ENCODE data around the gene SLC22A23. TPM values are rescaled to one million over a fixed set of nuclear protein-coding genes. Genes with fewer than 3 reads are reported as not detected.

Gene SLC22A23
- polyA plus RNA-seq, 1 donor (not counting 4 experiments of a cell fraction or from before 2014, with no cell fraction given): 4.3 TPM

DNA sequence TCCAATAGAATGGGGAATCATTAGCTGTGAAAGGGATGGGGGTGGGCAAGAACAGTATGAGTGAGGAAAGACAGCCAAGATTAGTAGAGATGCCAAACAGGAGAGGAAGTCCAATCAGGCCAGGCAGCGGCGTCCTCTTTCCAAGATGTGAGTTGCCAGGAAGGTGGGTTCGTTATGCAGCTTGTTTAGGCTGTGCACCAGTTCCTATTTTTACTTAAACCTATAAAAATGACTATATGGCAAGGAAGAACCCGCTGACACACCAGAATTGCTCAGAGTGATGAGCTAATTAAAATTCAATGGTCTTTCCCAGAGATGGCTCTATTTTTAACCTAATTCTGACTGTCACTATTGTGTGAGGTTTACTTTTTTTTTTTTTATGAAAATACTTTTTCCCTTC, 88.2 kb downstream of the SLC22A23 start:
- FAIRE-seq: no peak

DNA sequence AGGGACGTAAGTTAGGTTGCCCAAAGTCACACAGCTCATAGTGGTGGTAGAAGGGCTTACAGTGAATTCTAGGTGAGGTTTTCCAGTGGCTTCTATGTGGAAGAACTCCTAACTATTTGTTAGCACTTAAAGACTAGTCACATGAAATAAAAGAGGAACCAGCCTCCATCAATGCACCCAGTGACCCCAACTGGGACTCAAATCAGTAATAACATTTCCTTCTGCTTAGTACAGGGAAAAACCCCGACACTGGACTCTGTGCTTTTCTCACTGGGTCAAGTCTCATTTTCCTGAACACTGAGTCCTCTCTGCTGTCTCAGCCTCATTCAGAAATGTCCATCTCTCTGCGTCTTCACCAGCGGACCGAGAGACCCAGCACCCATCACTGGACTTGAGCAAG, 89.2 kb downstream of the SLC22A23 start:
- Histone ChIP-seq H3K9ac (ENCODE audit: control insufficient read depth, extremely low read depth, insufficient read depth, low read length) (no peak overlapping the region), H4K20me1 (ENCODE audit: control insufficient read depth, extremely low read depth, insufficient read depth, low read length) (no peaks in the 10 kb centered on the region), H3K4me2 (ENCODE audit: control insufficient read depth, extremely low read depth, insufficient read depth, low read depth, low read length) (no peak overlapping the region), H3K4me3 (ENCODE audit: control insufficient read depth in 2 of 3, extremely low read depth in 1 of 3, insufficient read depth in 2 of 3, low read depth in 1 of 3, low read length in 3 of 3) (no peak overlapping the region), H3K79me2 (ENCODE audit: control insufficient read depth, insufficient read depth, low read length) (no peaks in the 10 kb centered on the region), H3K27me3 (ENCODE audit: control insufficient read depth, extremely low read depth, insufficient read depth, low read length) (no peaks in the 10 kb centered on the region), H3K27ac (ENCODE audit: control insufficient read depth, insufficient read depth, low read length) (no peak overlapping the region), H3K4me1 (ENCODE audit: control insufficient read depth, extremely low read depth, insufficient read depth, low read length) (peaks cover 16% of the 10 kb centered on the region), H3K9me1 (ENCODE audit: control insufficient read depth, extremely low read depth, insufficient read depth, low read length) (peaks cover 2% of the 10 kb centered on the region), H3K9me3 (ENCODE audit: control insufficient read depth, low read depth, low read length) (no peaks in the 10 kb centered on the region), H2AFZ (ENCODE audit: control insufficient read depth, low read length) (no peak overlapping the region), H3K36me3 (ENCODE audit: control insufficient read depth in 2 of 2, extremely low read depth in 1 of 2, insufficient read depth in 2 of 2, low read length in 2 of 2) (no peaks in the 10 kb centered on the region)
- FAIRE-seq: no peak
- DNase-seq (ENCODE audit: low read depth, low spot score): no peak
- no peak for TF ChIP-seq EZH2 (IDR thresholded peaks at IDR 0.05; ENCODE audit: low read length)
- TF ChIP-seq, protein P1, sequence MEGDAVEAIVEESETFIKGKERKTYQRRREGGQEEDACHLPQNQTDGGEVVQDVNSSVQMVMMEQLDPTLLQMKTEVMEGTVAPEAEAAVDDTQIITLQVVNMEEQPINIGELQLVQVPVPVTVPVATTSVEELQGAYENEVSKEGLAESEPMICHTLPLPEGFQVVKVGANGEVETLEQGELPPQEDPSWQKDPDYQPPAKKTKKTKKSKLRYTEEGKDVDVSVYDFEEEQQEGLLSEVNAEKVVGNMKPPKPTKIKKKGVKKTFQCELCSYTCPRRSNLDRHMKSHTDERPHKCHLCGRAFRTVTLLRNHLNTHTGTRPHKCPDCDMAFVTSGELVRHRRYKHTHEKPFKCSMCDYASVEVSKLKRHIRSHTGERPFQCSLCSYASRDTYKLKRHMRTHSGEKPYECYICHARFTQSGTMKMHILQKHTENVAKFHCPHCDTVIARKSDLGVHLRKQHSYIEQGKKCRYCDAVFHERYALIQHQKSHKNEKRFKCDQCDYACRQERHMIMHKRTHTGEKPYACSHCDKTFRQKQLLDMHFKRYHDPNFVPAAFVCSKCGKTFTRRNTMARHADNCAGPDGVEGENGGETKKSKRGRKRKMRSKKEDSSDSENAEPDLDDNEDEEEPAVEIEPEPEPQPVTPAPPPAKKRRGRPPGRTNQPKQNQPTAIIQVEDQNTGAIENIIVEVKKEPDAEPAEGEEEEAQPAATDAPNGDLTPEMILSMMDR (optimal IDR thresholded peaks at IDR 0.05 in 1 of 3, IDR thresholded peaks at IDR 0.05 in 1 of 3, conservative IDR thresholded peaks at IDR 0.05 in 1 of 3; ENCODE audit: extremely low read depth in 1 of 3, insufficient read depth in 2 of 3, low read length in 3 of 3): no peak
- dilution Hi-C loops (cut with MboI; ENCODE audit: extremely low pct_ligation_motif_present, low sequenced_read_pairs): no loop called here

More for the DNA sequence above, 88.2 kb downstream of the SLC22A23 start:
- H3K27ac ChIP-seq (ENCODE audit: control insufficient read depth, insufficient read depth, low read length): no peak overlapping the region
- no peaks in the 10 kb centered on the region for H3K27me3 ChIP-seq (ENCODE audit: control insufficient read depth, extremely low read depth, insufficient read depth, low read length)
- no peak for TF ChIP-seq EZH2 (IDR thresholded peaks at IDR 0.05; ENCODE audit: low read length)
- TF ChIP-seq, protein P1 (optimal IDR thresholded peaks at IDR 0.05 in 1 of 3, IDR thresholded peaks at IDR 0.05 in 1 of 3, conservative IDR thresholded peaks at IDR 0.05 in 1 of 3; ENCODE audit: extremely low read depth in 1 of 3, insufficient read depth in 2 of 3, low read length in 3 of 3): no peak
- dilution Hi-C loops (cut with MboI; ENCODE audit: extremely low pct_ligation_motif_present, low sequenced_read_pairs): no loop called here
- no peak for DNase-seq (ENCODE audit: low read depth, low spot score)
- no peak overlapping the region for H3K4me2 ChIP-seq (ENCODE audit: control insufficient read depth, extremely low read depth, insufficient read depth, low read depth, low read length)
- H3K4me3 ChIP-seq (ENCODE audit: control insufficient read depth in 2 of 3, extremely low read depth in 1 of 3, insufficient read depth in 2 of 3, low read depth in 1 of 3, low read length in 3 of 3): no peak overlapping the region
- H3K9ac ChIP-seq (ENCODE audit: control insufficient read depth, extremely low read depth, insufficient read depth, low read length): no peak overlapping the region
- no peak overlapping the region for H2AFZ ChIP-seq (ENCODE audit: control insufficient read depth, low read length)
- no peaks in the 10 kb centered on the region for H4K20me1 ChIP-seq (ENCODE audit: control insufficient read depth, extremely low read depth, insufficient read depth, low read length)
- H3K36me3 ChIP-seq (ENCODE audit: control insufficient read depth in 2 of 2, extremely low read depth in 1 of 2, insufficient read depth in 2 of 2, low read length in 2 of 2): no peaks in the 10 kb centered on the region
- H3K9me1 ChIP-seq (ENCODE audit: control insufficient read depth, extremely low read depth, insufficient read depth, low read length): peaks cover 2% of the 10 kb centered on the region
- H3K9me3 ChIP-seq (ENCODE audit: control insufficient read depth, low read depth, low read length): no peaks in the 10 kb centered on the region
- no peaks in the 10 kb centered on the region for H3K79me2 ChIP-seq (ENCODE audit: control insufficient read depth, insufficient read depth, low read length)
- peaks cover 7% of the 10 kb centered on the region for H3K4me1 ChIP-seq (ENCODE audit: control insufficient read depth, extremely low read depth, insufficient read depth, low read length)

All from keratinocyte (primary cell).